ENCODE data around the gene PPP2R2B.

The PPP2R2B gene

GRCh38 chr5:146606893-146607292, 271.7 kb downstream of the PPP2R2B start:
- no peak for DNase-seq (ENCODE audit: low read depth in 1 of 2, low spot score in 1 of 2)
- TF ChIP-seq JUND (IDR thresholded peaks at IDR 0.05; ENCODE audit: low read depth) = no peak
- in situ Hi-C loops (cut with HindIII; ENCODE audit: low pct_unique_long_range_greater_than_20kb, low sequenced_read_pairs) = no loop called here

DNA sequence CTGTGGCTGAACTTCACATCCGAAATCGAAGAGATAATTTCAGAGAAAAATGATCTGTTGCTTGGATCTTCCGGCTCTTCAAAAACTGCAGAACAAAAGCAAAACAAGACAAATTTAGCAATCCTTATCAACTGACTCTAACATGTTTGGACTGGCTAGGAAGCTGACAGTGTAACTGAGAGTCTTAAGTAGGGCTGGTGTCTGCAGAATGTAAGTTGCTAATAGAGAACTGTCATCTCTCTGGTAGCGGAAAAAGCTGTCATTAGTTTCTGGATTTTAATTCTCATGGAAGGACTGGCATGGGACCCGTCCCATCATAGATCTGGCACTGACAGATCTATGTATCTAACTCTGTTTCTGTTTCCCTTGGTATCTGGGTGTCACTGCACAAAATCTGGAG, 278.2 kb downstream of the PPP2R2B start:
- no peak for TF ChIP-seq JUND (IDR thresholded peaks at IDR 0.05; ENCODE audit: low read depth)
- no peak for DNase-seq (ENCODE audit: low read depth in 1 of 2, low spot score in 1 of 2)
- in situ Hi-C loops (cut with HindIII; ENCODE audit: low pct_unique_long_range_greater_than_20kb, low sequenced_read_pairs) = no loop called here

GRCh38 chr5:146599261-146599660, 279.3 kb downstream of the PPP2R2B start:
- TF ChIP-seq JUND (IDR thresholded peaks at IDR 0.05; ENCODE audit: low read depth) = no peak
- in situ Hi-C loops (cut with HindIII; ENCODE audit: low pct_unique_long_range_greater_than_20kb, low sequenced_read_pairs) = no loop called here
- DNase-seq (ENCODE audit: low read depth in 1 of 2, low spot score in 1 of 2) = no peak

GRCh38 chr5:146595088-146595487, 283.5 kb downstream of the PPP2R2B start:
- peak in 1 of 2 experiments; percentile 16 for DNase-seq (ENCODE audit: low read depth in 1 of 2, low spot score in 1 of 2)
- TF ChIP-seq JUND (IDR thresholded peaks at IDR 0.05; ENCODE audit: low read depth) = no peak
- in situ Hi-C loops (cut with HindIII; ENCODE audit: low pct_unique_long_range_greater_than_20kb, low sequenced_read_pairs) = no loop called here

GRCh38 chr5:146592352-146592751, 286.2 kb downstream of the PPP2R2B start:
- no peak for DNase-seq (ENCODE audit: low read depth in 1 of 2, low spot score in 1 of 2)
- TF ChIP-seq JUND (IDR thresholded peaks at IDR 0.05; ENCODE audit: low read depth) = no peak
- in situ Hi-C loops (cut with HindIII; ENCODE audit: low pct_unique_long_range_greater_than_20kb, low sequenced_read_pairs) = no loop called here

DNA sequence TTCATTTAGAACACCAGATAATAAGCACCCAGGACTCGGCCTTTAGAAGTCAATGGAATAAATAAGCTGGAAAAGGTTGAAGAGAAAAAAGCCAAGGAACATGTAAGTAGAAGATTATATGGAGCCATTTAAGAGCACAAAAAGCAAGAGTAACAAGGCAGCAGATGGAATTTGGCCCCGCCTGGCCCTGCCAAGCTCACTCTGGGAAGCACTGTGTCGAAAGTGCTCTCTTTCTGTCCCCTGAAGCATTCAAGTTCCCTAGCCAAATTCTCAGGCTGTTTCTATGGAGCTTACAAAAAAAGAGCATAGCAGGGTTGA, 289.6 kb downstream of the PPP2R2B start:
- DNase-seq (ENCODE audit: low read depth in 1 of 2, low spot score in 1 of 2) = no peak
- in situ Hi-C loops (cut with HindIII; ENCODE audit: low pct_unique_long_range_greater_than_20kb, low sequenced_read_pairs) = no loop called here
- no peak for TF ChIP-seq JUND (IDR thresholded peaks at IDR 0.05; ENCODE audit: low read depth)

- no peak for TF ChIP-seq JUND (IDR thresholded peaks at IDR 0.05; ENCODE audit: low read depth)
- DNase-seq (ENCODE audit: low read depth in 1 of 2, low spot score in 1 of 2) = no peak
- in situ Hi-C loops (cut with HindIII; ENCODE audit: low pct_unique_long_range_greater_than_20kb, low sequenced_read_pairs) = no loop called here
Observed at GRCh38 chr5:146588331-146589027, 290.1 kb downstream of the PPP2R2B start.

DNA sequence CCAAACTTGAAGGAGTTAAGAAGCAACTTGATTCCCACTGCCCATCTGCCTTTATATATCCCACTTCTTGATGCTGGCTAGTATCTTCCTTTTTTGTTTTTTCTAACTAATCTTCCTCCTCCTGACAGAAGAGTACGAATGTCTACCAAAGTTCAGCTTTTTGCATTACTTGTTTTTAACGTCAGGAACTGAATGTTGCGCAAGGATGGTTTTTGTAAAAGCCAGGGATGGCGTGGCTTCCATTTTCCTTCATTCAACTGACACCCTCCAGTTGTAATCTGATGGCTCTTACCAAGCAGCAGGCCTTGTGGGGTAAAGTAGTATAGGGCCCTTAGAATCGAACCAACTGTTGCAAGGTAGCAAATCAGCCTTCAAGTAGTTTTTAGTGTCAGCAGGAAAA, 291.8 kb downstream of the PPP2R2B start:
- no peak for DNase-seq (ENCODE audit: low read depth in 1 of 2, low spot score in 1 of 2)
- in situ Hi-C loops (cut with HindIII; ENCODE audit: low pct_unique_long_range_greater_than_20kb, low sequenced_read_pairs) = no loop called here
- TF ChIP-seq JUND (IDR thresholded peaks at IDR 0.05; ENCODE audit: low read depth) = no peak

DNA sequence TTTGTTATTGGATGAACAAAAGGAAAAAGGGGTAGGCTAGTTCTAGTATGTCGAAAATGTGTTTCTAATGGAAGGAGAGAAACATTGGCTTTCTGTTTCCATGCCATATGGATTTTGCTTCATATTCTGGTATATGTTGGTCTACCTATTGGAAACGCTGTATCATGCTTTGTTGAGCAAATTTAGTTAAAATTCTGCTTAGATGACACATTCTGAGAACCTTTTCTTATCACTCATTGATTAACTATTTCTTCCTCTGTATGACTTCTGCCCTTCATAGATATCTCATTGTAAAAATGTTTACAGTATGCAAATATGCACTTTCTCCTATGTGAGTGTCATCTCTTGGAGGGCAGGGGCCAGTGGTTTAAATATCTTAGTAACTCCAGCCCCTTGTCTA, 293.8 kb downstream of the PPP2R2B start:
- TF ChIP-seq JUND (IDR thresholded peaks at IDR 0.05; ENCODE audit: low read depth) = no peak
- DNase-seq (ENCODE audit: low read depth in 1 of 2, low spot score in 1 of 2) = no peak
- in situ Hi-C loops (cut with HindIII; ENCODE audit: low pct_unique_long_range_greater_than_20kb, low sequenced_read_pairs) = no loop called here

- DNase-seq (ENCODE audit: low read depth in 1 of 2, low spot score in 1 of 2) = no peak
- TF ChIP-seq JUND (IDR thresholded peaks at IDR 0.05; ENCODE audit: low read depth) = no peak
- in situ Hi-C loops (cut with HindIII; ENCODE audit: low pct_unique_long_range_greater_than_20kb, low sequenced_read_pairs) = no loop called here
Observed at GRCh38 chr5:146582051-146582596, 296.4 kb downstream of the PPP2R2B start.

DNA sequence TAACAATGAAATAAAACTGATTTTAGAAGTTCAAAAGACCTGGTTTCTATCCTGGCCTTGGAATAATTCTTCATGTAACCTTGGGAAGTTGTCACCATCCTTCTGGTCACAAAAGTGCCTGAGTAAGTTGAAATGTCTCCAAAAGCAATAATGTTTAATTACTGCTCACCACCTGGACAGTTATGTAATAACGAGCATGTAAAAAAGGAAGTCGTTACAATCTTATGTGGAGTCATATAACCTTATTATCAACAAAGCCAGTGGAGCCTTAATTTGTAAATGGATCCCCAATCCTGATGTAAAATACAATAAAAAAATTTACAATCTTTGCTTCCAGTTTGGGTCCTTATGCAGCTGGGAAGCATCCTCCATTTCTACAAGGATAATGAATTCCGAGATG, 298.3 kb downstream of the PPP2R2B start:
- no peak for TF ChIP-seq JUND (IDR thresholded peaks at IDR 0.05; ENCODE audit: low read depth)
- no peak for DNase-seq (ENCODE audit: low read depth in 1 of 2, low spot score in 1 of 2)
- in situ Hi-C loops (cut with HindIII; ENCODE audit: low pct_unique_long_range_greater_than_20kb, low sequenced_read_pairs) = no loop called here

GRCh38 chr5:146574713-146575112, 303.8 kb downstream of the PPP2R2B start:
- no peak for DNase-seq (ENCODE audit: low read depth in 1 of 2, low spot score in 1 of 2)
- no peak for TF ChIP-seq JUND (IDR thresholded peaks at IDR 0.05; ENCODE audit: low read depth)
- in situ Hi-C loops (cut with HindIII; ENCODE audit: low pct_unique_long_range_greater_than_20kb, low sequenced_read_pairs) = no loop called here

DNA sequence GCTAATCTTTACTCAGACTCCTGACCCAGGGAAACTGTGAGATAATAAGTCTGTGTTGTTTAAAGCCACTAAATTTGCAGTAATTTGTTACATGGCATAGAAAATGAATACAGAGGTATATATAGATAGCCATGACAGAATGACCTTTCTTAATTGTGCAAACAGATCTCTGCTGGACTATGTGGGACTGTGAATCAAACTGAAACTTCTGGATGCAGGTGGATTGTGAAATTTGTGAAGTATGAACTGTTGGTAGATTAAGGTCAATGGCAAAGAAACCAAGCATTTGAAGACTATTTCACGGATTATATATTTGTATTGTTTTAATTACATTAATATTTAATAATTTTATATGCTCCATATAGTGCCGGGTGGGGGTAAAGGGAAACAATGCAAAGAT, 310.4 kb downstream of the PPP2R2B start:
- in situ Hi-C loops (cut with HindIII; ENCODE audit: low pct_unique_long_range_greater_than_20kb, low sequenced_read_pairs) = no loop called here
- DNase-seq (ENCODE audit: low read depth in 1 of 2, low spot score in 1 of 2) = no peak
- no peak for TF ChIP-seq JUND (IDR thresholded peaks at IDR 0.05; ENCODE audit: low read depth)
